Measurements from ENCODE around the gene PXMP4. TPM values are rescaled to one million over a fixed set of nuclear protein-coding genes. Genes with fewer than 3 reads are reported as not detected.
A peak's percentile ranks its signal among the peaks of the same experiment; 100 is the strongest.

The PXMP4 gene
- total and polyA plus RNA-seq, 9 of the 15 experiments (the other 6 are each of a cell fraction or from before 2014, with no cell fraction given) = 4.8 to 29.1 (median 6.8) TPM

DNA sequence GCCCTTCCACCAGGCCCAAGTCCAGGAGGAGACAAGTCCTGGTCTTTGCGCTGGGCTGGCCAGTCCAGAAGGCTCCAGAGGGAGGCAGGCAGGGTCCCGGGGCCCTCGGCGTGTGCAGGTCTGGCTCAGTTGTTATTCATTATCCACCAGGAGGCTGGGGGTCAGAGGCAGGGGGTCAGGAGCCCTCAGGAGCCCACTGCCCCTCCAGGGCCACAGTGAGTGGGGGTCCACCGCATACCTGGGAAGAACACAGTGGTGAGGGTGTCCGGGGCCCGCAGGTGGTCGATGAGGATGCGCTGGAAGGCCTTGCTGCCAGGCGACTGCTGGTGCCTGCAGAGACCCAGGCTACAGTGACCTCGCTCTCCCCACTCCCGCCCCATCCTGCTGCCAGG is 62.4 kb downstream of the PXMP4 start:
- CTCF ChIA-PET (ENCODE audit: low intra/inter-chr PET ratio) = no interaction called here
- no TSS peak for BruUV-seq (replicated peaks)
- no peaks in the 10 kb centered on the region for H3K9me1 ChIP-seq (ENCODE audit: control insufficient read depth, insufficient read depth, low read length)
- in situ Hi-C loops (cut with MboI) = loop anchor here (10.0 kb wide), 1 partner anchor 243 kb away; no protein-coding TSS in a partner anchor
- TF ChIP-seq RBFOX2 (IDR thresholded peaks at IDR 0.05; ENCODE audit: low read depth, low read length) (peak; percentile 56), TAF1 (IDR thresholded peaks at IDR 0.05; ENCODE audit: control insufficient read depth, extremely low read depth, insufficient read depth, low read length, severe bottlenecking) (no peak), ZNF217 (CRISPR knock-in tag; IDR thresholded peaks at IDR 0.05) (no peak), FOXJ2 (tag; IDR thresholded peaks at IDR 0.05) (no peak), NCOR1 (IDR thresholded peaks at IDR 0.05) (no peak), SLC30A9 (CRISPR knock-in tag; IDR thresholded peaks at IDR 0.05) (no peak), BRCA1 (IDR thresholded peaks at IDR 0.05) (no peak), BRCA1 (CRISPR knock-in tag; IDR thresholded peaks at IDR 0.05) (no peak), SMARCE1 (IDR thresholded peaks at IDR 0.05) (no peak), ZNF785 (CRISPR knock-in tag; IDR thresholded peaks at IDR 0.05) (no peak), ESRRA (IDR thresholded peaks at IDR 0.05; ENCODE audit: borderline replicate concordance, low read depth) (no peak), MTA2 (IDR thresholded peaks at IDR 0.05; ENCODE audit: low read depth) (no peak), MAFK (IDR thresholded peaks at IDR 0.05; ENCODE audit: low read length) (no peak), POLR2G (IDR thresholded peaks at IDR 0.05; ENCODE audit: low read depth, low read length) (peak; percentile 66), MCM3 (IDR thresholded peaks at IDR 0.05) (no peak)
- H3K79me2 ChIP-seq (ENCODE audit: control insufficient read depth, insufficient read depth, low read length) = peaks cover 10% of the 10 kb centered on the region
- H2AFZ ChIP-seq (ENCODE audit: low read depth, low read length) = no peak overlapping the region
- H3K36me3 ChIP-seq (ENCODE audit: control insufficient read depth, insufficient read depth, low read length) = peaks cover 55% of the 10 kb centered on the region; the same call in 2 of the 3 replicates
- no peak overlapping the region for H3K4me2 ChIP-seq (ENCODE audit: insufficient read depth, low read length)
- no peak overlapping the region; a peak in 1 of 4 replicates for H3K9ac ChIP-seq (ENCODE audit: insufficient read depth in 1 of 2, low read depth in 2 of 2, low read length in 2 of 2)
- ATAC-seq = no peak
- H4K20me1 ChIP-seq (replicated peaks; ENCODE audit: control insufficient read depth, insufficient read depth, low read length) = peaks cover 25% of the 10 kb centered on the region; the same call in 1 of the 2 replicates
- H3K4me1 ChIP-seq (replicated peaks in 1 of 2; ENCODE audit: control insufficient read depth in 2 of 2, insufficient read depth in 2 of 2, low read length in 2 of 2) = peaks cover 5 to 43% of the 10 kb centered on the region in 2 experiments; a peak in 3 of 5 replicates
- 98% methylated on average over 3 of the region's 12 CpGs for WGBS (ENCODE audit: insufficient coverage, low coverage, missing lambda C conversion rate)
- no peak for DNase-seq (ENCODE audit: extremely low read depth in 1 of 4, low spot score in 3 of 4)
- H3K9me3 ChIP-seq (replicated peaks; ENCODE audit: control insufficient read depth, insufficient read depth, low read depth, low read length) = no peaks in the 10 kb centered on the region
- intact Hi-C loops (cut with micrococcal nuclease) = no loop called here
- POLR2A ChIA-PET = interaction anchor here (0.6 to 0.7 kb wide), 2 partner anchors 9 to 364 kb away, joined by 3 read pairs; partner anchors contain the start of gene ACTL10
- FAIRE-seq = no peak
- no peaks in the 10 kb centered on the region for H3K27me3 ChIP-seq (ENCODE audit: control insufficient read depth in 2 of 2, insufficient read depth in 2 of 2, low read length in 2 of 2)
- no peak overlapping the region for H3K27ac ChIP-seq (ENCODE audit: extremely low read depth, low read depth, low read length)
- no peak overlapping the region for H3K4me3 ChIP-seq
